Epithelial cell of prostate (primary cell): ENCODE results near the gene GRM1.

Experiments
- DNase-seq: peaks from one replicate; pipeline ENCODE4 v3.0.0-alpha.2; 2011; ENCODE audit warnings: low read depth, low spot score
- H3K27ac ChIP-seq: fragments of 450-650 bp; 2 replicates; pipeline ENCODE4 v1.5.1; 2017; ENCODE audit warnings: mild to moderate bottlenecking

The GRM1 gene

DNA sequence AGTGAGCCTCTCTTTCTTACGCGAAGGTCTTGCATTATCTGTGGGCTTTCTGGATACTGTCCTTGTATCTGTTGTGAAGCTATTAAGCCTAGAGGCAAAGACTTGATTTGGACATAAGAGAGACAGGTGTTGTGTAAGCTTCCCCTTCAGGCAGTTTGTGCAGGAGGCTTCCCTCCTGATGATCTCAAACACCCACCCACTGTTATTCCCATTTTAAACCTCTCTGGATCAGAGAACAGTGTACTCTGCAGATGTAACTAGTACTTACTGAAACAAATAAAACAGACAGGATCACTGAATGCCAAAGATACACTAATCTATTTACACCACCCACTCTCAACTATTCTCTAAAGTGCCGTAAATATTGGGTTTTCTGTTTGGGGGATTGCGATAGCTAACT lies 401.0 kb downstream of the GRM1 start:
- H3K27ac ChIP-seq, result no peak overlapping the region
- DNase-seq, result no peak

DNA sequence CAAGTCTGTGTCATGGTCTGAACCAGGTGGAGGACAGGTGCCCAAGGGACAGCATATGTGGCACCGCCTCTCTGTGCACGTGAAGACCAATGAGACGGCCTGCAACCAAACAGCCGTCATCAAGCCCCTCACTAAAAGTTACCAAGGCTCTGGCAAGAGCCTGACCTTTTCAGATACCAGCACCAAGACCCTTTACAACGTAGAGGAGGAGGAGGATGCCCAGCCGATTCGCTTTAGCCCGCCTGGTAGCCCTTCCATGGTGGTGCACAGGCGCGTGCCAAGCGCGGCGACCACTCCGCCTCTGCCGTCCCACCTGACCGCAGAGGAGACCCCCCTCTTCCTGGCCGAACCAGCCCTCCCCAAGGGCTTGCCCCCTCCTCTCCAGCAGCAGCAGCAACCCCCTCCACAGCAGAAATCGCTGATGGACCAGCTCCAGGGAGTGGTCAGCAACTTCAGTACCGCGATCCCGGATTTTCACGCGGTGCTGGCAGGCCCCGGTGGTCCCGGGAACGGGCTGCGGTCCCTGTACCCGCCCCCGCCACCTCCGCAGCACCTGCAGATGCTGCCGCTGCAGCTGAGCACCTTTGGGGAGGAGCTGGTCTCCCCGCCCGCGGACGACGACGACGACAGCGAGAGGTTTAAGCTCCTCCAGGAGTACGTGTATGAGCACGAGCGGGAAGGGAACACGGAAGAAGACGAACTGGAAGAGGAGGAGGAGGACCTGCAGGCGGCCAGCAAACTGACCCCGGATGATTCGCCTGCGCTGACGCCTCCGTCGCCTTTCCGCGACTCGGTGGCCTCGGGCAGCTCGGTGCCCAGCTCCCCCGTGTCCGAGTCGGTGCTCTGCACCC lies 405.2 kb downstream of the GRM1 start:
- no peak for DNase-seq
- H3K27ac ChIP-seq, result no peak overlapping the region

DNA sequence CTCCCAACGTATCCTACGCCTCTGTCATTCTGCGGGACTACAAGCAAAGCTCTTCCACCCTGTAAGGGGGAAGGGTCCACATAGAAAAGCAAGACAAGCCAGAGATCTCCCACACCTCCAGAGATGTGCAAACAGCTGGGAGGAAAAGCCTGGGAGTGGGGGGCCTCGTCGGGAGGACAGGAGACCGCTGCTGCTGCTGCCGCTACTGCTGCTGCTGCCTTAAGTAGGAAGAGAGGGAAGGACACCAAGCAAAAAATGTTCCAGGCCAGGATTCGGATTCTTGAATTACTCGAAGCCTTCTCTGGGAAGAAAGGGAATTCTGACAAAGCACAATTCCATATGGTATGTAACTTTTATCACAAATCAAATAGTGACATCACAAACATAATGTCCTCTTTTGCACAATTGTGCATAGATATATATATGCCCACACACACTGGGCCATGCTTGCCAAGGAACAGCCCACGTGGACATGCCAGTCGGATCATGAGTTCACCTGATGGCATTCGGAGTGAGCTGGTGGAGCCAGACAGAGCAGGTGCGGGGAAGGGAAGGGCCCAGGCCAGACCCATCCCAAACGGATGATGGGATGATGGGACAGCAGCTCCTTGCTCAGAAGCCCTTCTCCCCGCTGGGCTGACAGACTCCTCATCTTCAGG lies 406.0 kb downstream of the GRM1 start:
- no peak for DNase-seq
- H3K27ac ChIP-seq, result no peak overlapping the region

DNA sequence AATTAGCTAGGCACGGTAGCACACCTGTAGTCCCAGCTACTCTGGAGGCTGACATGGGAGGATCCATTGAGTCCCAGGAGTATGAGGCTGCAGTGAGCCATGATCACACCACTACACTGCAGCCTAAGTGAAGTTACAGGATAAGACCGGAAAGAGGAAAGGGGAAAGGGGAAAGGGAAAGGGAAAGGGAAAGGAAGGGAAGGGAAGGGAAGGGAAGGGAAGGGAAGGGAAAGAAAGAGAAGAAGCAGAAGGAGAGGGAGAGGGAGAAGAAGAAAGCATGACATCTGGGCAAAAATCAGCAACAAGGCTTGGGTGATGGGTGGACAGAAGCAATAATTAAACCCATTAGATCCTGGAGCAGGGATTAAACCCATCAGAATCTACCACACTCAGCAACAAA lies 413.0 kb downstream of the GRM1 start:
- no peak for DNase-seq
- no peak overlapping the region for H3K27ac ChIP-seq

DNA sequence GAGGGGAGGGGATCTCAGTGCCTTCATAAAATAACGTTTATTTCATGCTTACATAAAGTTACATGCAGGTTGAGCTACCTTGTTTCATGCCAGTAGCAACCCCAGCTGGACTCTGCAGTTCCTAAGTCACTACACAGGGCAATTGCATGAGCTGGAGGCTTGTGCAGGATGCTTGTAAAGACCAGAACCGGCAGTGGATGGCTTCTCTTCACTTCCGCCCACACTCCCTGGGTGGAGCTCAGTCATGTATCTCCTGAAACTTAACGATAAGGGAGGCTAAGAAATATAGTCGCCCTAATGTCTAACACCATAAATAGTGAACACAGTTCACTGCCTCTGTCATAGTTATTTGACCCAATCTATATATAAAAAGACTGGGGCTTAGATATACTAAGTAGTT lies 415.3 kb downstream of the GRM1 start:
- DNase-seq, result no peak
- H3K27ac ChIP-seq, result no peak overlapping the region

DNA sequence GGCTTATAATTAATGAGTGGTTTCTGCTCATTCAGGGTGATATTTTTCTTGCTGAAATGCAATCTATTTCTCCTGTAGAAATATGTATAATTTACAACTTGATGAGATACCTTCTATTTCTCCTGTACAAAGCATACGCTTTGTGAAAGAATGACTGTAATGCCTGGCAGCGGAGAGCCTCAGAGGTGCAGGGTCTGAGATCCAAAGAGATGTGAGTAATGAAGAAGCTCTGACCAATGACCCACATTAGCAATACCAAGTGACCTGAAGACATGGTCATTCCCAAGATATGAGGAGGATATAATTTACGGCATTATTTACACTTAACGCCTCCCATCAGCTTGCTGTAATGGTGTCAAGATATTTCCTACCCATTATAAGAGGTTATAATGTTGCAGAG lies 416.4 kb downstream of the GRM1 start:
- no peak for DNase-seq

DNA sequence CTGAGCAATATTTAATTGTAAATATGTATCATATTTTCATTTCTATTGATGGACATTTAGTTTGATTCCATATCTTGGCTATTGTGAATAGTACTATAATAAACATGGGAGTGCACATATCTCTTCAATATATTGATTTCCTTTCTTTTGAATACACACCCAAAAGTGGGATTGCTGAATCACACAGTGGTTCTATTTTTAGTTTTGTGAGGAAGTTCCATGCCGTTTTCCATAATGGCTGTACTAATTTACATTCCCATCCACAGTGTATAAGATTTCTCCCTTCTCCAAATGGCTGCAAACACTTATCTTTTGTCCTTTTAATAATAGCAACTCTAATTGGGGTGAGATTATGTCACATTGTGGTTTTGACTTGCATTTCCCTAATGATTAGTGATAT lies 428.0 kb downstream of the GRM1 start:
- no peak for DNase-seq
- no peak overlapping the region for H3K27ac ChIP-seq

More for the DNA sequence above, 416.4 kb downstream of the GRM1 start:
- H3K27ac ChIP-seq, result no peak overlapping the region

DNA sequence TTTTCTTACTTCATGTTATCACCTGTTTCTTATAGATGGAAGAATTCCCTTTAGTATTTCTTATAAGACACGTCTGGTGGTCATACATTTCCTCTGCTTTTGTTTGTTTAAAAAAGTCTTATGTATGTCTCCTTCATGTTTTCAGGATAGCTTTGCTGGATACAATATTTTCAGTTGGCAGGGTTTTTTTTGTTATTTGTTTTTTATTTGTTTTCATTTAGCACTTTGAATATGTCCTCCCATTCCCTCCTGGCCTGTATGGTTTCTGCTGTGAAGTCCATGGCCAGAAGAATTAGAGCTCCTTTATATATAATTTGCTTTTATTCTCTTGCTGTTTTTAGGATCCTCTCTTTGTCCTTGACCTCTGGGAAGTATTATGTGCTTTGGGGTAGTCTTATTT lies 432.1 kb downstream of the GRM1 start:
- H3K27ac ChIP-seq, result no peak overlapping the region
- DNase-seq, result no peak

DNA sequence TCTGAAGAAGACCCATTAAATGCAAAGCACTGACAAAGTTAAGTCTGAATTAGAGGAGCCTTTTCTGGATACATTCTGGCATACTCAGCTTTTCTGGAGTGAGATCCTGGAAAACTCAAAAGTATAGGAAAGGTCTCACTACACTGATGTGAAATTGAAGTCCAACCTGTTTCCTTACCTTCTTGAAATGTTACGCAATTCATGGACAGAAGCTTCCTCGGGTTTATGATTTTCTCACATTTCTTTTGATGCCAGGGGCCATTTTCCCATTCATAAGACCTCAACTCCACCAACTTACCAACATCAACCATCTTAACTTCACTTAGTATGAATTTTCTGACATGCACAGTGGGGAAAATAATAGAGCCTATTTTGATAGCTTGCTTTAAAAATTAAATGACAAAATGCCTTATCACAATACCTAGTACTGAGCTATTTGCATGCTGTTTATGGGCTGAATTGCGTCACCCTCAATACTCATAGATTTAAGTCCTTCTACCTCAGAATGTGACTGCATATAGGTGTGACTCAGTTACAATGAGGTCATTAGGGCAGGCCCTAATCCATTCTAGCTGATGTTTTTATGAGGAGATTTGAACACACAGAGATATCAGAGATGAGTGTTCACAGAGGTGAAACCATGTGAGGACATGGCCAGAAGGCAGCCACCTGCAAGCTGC lies 441.4 kb downstream of the GRM1 start:
- H3K27ac ChIP-seq, result no peak overlapping the region
- no peak for DNase-seq

DNA sequence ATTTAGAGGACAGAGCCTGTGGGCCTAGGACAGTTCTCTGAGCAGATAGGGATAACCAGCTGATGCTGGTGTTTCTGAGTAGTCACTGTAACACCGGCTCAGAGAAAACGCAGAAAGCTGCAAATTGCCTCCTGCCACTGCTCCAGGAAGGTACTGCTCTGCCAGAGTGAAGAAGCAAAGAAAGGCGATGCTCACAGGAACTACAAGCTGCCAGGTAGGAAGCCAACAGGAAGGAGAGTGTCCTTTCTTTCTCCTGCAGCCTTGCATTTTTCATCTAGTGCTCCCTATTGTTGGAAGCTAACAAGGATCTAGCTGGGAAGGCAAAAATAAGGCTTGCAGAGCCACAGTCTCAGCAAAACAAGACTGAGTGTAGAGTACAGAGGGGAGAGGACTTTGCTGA lies 444.1 kb downstream of the GRM1 start:
- no peak overlapping the region for H3K27ac ChIP-seq
- no peak for DNase-seq

DNA sequence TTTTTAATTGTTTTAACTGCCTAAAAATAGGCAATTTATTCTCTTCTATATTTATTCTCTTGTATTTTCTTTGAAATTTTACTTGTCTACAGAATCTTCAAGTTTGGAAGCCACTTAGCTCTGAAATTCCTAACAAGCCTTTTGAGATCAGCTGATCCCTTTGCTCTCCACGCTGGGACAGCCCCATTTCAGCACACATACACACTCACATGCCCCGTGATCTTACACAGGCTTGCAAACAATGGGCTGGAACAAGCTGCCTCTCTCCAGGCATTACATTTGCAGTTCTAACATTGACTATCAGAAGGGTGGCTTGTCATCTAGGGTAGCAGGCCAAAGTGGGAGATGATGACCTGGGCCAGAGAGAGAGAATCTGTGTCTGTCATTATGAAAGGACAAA lies 452.7 kb downstream of the GRM1 start:
- no peak for DNase-seq
- H3K27ac ChIP-seq, result no peak overlapping the region

DNA sequence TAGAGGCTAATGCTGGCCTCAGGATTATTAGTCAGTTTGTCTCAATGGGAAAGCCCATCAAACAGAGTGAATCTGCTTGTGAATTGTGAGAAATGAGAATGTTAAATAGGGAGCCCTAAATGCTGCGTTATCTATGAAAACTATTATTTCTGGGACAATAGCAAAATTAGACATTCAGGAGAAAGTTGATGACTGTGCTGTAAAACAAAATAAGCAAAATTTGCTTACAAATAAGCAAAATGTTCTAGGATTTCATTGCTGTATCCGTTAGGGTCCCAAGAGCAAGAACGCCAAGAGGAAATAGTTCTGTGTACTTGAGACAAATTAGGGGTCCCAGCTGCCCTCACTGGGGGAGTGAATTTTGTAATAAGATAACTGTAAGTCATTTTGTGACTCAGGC lies 455.5 kb downstream of the GRM1 start:
- no peak overlapping the region for H3K27ac ChIP-seq
- no peak for DNase-seq
